Sigmoid colon (tissue), 7 donors: ENCODE results near the gene COL1A1. TPM values are rescaled to one million over a fixed set of nuclear protein-coding genes. Genes with fewer than 3 reads are reported as not detected.
A peak's percentile ranks its signal among the peaks of the same experiment; 100 is the strongest.

ENCODE experiments used
- DNase-seq: peaks from one replicate; pipeline ENCODE4 v3.0.0-alpha.2; 2019
- H3K27ac ChIP-seq, 4 donors: fragments of 200-600 bp; sonication (generic); one replicate each; pipeline ENCODE4 v1.5.1; 2016 to 2019; ENCODE audit warnings: mild to moderate bottlenecking in 1 of 4
- H3K27me3 ChIP-seq, 3 donors: fragments of 200-600 bp; sonication (generic); one replicate each; pipeline ENCODE4 v1.5.1; 2019; ENCODE audit warnings: mild to moderate bottlenecking in 1 of 3
- H3K36me3 ChIP-seq, 4 donors: fragments of 200-600 bp; sonication (generic); one replicate each; pipeline ENCODE4 v1.5.1; 2016 to 2019
- H3K4me1 ChIP-seq, 4 donors: fragments of 200-600 bp; sonication (generic); one replicate each; pipeline ENCODE4 v1.5.1; 2017 to 2019
- H3K4me3 ChIP-seq, 4 donors: fragments of 200-600 bp; sonication (generic); one replicate each; pipeline ENCODE4 v1.5.1; 2017 to 2019; ENCODE audit warnings: mild to moderate bottlenecking in 2 of 4, moderate library complexity in 1 of 4
- H3K9me3 ChIP-seq, 4 donors: fragments of 200-600 bp in 3 of 4; sonication (generic) in 3 of 4; one replicate each; pipeline versions ENCODE4 v1.5.1 to v1.6.1; 2013 to 2019
- CTCF ChIP-seq, 4 experiments: fragments of 450-650 bp in 3 of 4; fragments of 200-600 bp in 1 of 4; IDR thresholded peaks; one replicate each; pipeline ENCODE4 v1.5.1; 2016 to 2019; ENCODE audit warnings: antibody characterized with exemption in 4 of 4, mild to moderate bottlenecking in 3 of 4, moderate library complexity in 2 of 4
- EP300 ChIP-seq, 4 donors: sonication (generic); formaldehyde crosslinking; IDR thresholded peaks; one replicate each; pipeline ENCODE4 v1.6.1; 2017; ENCODE audit warnings: antibody characterized with exemption in 4 of 4
- POLR2A ChIP-seq, 2 donors: fragments of 450-650 bp; IDR thresholded peaks; one replicate each; pipeline ENCODE4 v1.6.1; 2016; ENCODE audit warnings: antibody characterized with exemption in 2 of 2, mild to moderate bottlenecking in 2 of 2, moderate library complexity in 2 of 2
- POLR2AphosphoS5 ChIP-seq, 4 donors: sonication (generic); formaldehyde crosslinking; IDR thresholded peaks; one replicate each; pipeline ENCODE4 v1.6.1; 2017; ENCODE audit warnings: antibody characterized with exemption in 4 of 4
- WGBS, 2 donors: extraction: QIAGEN DNeasy Blood & Tissue Kit; methylation state at CpG; one replicate each; pipeline ENCODE4 v1.1.7; 2013; 5-methylcytosine and 5-hydroxymethylcytosine counted together
- intact Hi-C: fragments of 100-400 bp; cut with DNase I; formaldehyde crosslinking; loops from one replicate; pipeline ENCODE4 v1.15.1; 2023
- polyA plus RNA-seq, 3 donors: library from polyadenylated mRNA; stranded (reverse); fragments of 200-250 nt; gene quantifications; one replicate each; pipeline ENCODE4 v1.2.3, GENCODE V29; 2013
- total RNA-seq, 4 donors: library from RNA; depleted of rRNA; stranded (reverse); fragments of >200 nt; gene quantifications; one replicate each; pipeline ENCODE4 v1.1.0, GENCODE V29; 2016
- donor health status: healthy with polysubstance abuse.
- donor health status: Bipolar disorder and iron deficiency.
- donor health status: healthy.

Gene COL1A1
- total and polyA plus RNA-seq, 7 donors = 7.8 to 459 (median 49.2) TPM

- Histone ChIP-seq H3K9me3 (no peaks in the 10 kb centered on the region), H3K36me3 (peaks cover 97 to 100% (median 99%) of the 10 kb centered on the region in 4 donors), H3K27ac (peak overlapping the region in 3 of 4 donors; percentile 50 to 99 (median 94)), H3K4me3 (no peak overlapping the region), H3K4me1 (peaks cover 0 to 97% (median 63%) of the 10 kb centered on the region in 4 donors), H3K27me3 (no peaks in the 10 kb centered on the region)
- TF ChIP-seq POLR2AphosphoS5 (IDR thresholded peaks at IDR 0.05) (no peak), POLR2A (IDR thresholded peaks at IDR 0.05) (no peak)
- DNase-seq = no peak
- intact Hi-C loops = no loop called here
- WGBS, 2 donors = 80 to 91% methylated on average over 16 of the region's 16 CpGs
Observed at GRCh38 chr17:50192618-50193291, 8.7 kb downstream of the COL1A1 start.

- TF ChIP-seq CTCF (IDR thresholded peaks at IDR 0.05) (no peak), EP300 (IDR thresholded peaks at IDR 0.05) (no peak), POLR2AphosphoS5 (IDR thresholded peaks at IDR 0.05) (no peak), POLR2A (IDR thresholded peaks at IDR 0.05) (no peak)
- 87 to 91% methylated on average over 4 of the region's 4 CpGs for WGBS, 2 donors
- H3K27me3 ChIP-seq = no peaks in the 10 kb centered on the region
- no peak overlapping the region for H3K4me3 ChIP-seq
- H3K4me1 ChIP-seq = peaks cover 0 to 97% (median 63%) of the 10 kb centered on the region in 4 donors
- H3K9me3 ChIP-seq = no peaks in the 10 kb centered on the region
- no peak for DNase-seq
- H3K27ac ChIP-seq = peak overlapping the region in 3 of 4 donors; percentile 50 to 99 (median 94)
- intact Hi-C loops = no loop called here
- peaks cover 97 to 100% (median 99%) of the 10 kb centered on the region in 4 donors for H3K36me3 ChIP-seq
Observed at GRCh38 chr17:50192144-50192617, 9.2 kb downstream of the COL1A1 start.

DNA sequence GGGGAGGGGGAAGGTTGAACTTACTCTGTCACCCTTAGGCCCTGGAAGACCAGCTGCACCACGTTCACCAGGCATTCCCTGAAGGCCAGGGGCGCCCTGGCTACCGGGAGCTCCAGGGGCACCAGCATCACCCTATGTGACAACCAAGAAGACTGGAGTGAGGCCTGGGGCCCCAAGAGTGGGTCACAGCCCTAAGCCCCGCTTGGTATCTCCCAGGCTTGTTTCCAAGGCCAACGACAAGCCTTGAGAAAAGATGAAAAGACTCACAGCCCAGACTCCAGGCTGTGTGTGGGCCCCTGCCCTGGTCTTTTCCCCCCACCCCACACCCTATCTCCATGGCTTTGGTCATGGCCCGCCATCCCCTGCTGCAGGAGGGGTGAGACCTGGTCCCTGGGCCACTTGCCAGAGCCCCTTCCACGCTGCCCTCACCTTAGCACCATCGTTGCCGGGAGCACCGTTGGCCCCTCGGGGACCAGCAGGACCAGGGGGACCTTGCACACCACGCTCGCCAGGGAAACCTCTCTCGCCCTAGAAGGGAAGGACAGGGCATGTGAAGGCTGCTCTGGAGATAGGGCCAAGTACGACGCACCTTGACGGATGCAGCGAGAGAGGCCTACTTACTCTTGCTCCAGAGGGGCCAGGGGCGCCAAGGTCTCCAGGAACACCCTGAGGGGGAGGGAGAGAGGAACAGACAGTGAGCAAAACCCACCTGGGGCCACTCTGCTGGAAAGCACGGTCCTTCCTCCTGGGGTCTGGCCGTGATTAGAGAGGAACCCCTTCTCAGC, 9.9 kb downstream of the COL1A1 start:
- peak overlapping the region in 3 of 4 donors; percentile 50 to 99 (median 94) for H3K27ac ChIP-seq
- intact Hi-C loops = no loop called here
- 81 to 86% methylated on average over 21 of the region's 21 CpGs for WGBS, 2 donors

DNA sequence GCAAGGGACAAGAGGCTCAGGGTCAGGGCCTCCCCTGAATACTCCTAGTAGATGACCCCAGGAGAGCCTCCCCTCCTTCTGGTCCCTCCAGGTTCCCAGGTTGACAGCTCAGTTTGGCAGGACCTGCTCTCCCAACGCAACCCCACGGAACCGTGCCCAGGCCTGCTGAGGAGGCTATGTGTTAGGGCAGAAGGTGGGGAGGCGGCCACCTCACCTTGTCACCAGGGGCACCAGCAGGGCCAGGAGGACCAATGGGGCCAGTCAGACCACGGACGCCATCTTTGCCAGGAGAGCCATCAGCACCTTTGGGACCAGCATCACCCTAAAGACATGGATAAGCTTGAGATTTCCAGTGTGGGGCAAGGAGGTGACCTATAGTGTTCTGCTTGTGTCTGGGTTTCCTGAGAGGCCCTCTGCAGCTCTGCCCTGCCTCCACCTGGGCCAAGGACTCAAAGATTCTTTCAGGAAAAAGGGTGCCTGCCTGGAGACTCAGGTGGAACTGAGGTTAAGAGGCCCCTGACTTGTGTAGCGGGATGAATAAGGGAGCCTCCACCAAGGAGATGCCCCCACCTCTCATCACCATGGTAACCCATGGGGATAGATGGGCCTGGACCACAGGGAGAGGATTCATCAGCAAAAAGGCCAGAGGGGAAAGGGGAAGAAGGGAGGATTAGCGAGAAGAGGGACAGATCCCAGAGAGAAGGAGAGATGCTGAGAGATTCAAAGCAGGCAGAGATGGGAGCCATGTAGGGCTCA, 10.7 kb downstream of the COL1A1 start:
- no peaks in the 10 kb centered on the region for H3K27me3 ChIP-seq
- no peak overlapping the region for H3K4me3 ChIP-seq
- H3K9me3 ChIP-seq = no peaks in the 10 kb centered on the region
- intact Hi-C loops = no loop called here
- H3K27ac ChIP-seq = peak overlapping the region in 3 of 4 donors; percentile 50 to 99 (median 94)
- WGBS, 2 donors = 93% methylated on average over 8 of the region's 8 CpGs
- no peak for DNase-seq
- H3K36me3 ChIP-seq = peaks cover 95 to 100% (median 98%) of the 10 kb centered on the region in 4 donors
- TF ChIP-seq POLR2A (IDR thresholded peaks at IDR 0.05) (no peak), POLR2AphosphoS5 (IDR thresholded peaks at IDR 0.05) (no peak), CTCF (IDR thresholded peaks at IDR 0.05) (no peak), EP300 (IDR thresholded peaks at IDR 0.05) (no peak)
- peaks cover 0 to 95% (median 62%) of the 10 kb centered on the region in 4 donors for H3K4me1 ChIP-seq

More for the DNA sequence above, 9.9 kb downstream of the COL1A1 start:
- TF ChIP-seq POLR2A (IDR thresholded peaks at IDR 0.05) (no peak), CTCF (IDR thresholded peaks at IDR 0.05) (no peak), POLR2AphosphoS5 (IDR thresholded peaks at IDR 0.05) (no peak), EP300 (IDR thresholded peaks at IDR 0.05) (no peak)
- peaks cover 0 to 95% (median 63%) of the 10 kb centered on the region in 4 donors for H3K4me1 ChIP-seq
- H3K36me3 ChIP-seq = peaks cover 95 to 100% (median 98%) of the 10 kb centered on the region in 4 donors
- no peak for DNase-seq
- H3K27me3 ChIP-seq = no peaks in the 10 kb centered on the region
- H3K9me3 ChIP-seq = no peaks in the 10 kb centered on the region
- H3K4me3 ChIP-seq = no peak overlapping the region
